Mesodermal cell (in vitro differentiated cells): ENCODE data around the gene TUBA3D. TPM values are rescaled to one million over a fixed set of nuclear protein-coding genes. Genes with fewer than 3 reads are reported as not detected.
"Not testable (repeated sequence)": the region's sequence is repeated elsewhere in the genome, so short reads cannot be mapped to it uniquely, and the experiment has no call there.

Experiments
- H3K27ac ChIP-seq: 2 replicates; pipeline ENCODE4 v1.7.0; 2013; ENCODE audit warnings: mild to moderate bottlenecking, low read depth, low read length, moderate library complexity; ENCODE audit not compliant: severe bottlenecking
- H3K36me3 ChIP-seq: 2 replicates; pipeline ENCODE4 v1.7.1; 2013; ENCODE audit warnings: mild to moderate bottlenecking, low read length, moderate library complexity; ENCODE audit not compliant: control insufficient read depth, insufficient read depth
- H3K4me1 ChIP-seq: one replicate; pipeline ENCODE4 v1.7.1; 2013; ENCODE audit warnings: mild to moderate bottlenecking, low read length; ENCODE audit not compliant: insufficient read depth, control insufficient read depth, poor library complexity, severe bottlenecking
- H3K4me3 ChIP-seq: 2 replicates; pipeline ENCODE4 v1.7.0; 2013; ENCODE audit warnings: low read length, control low read depth, mild to moderate bottlenecking; ENCODE audit not compliant: insufficient read depth, poor library complexity, severe bottlenecking; ENCODE audit errors: extremely low read depth
- H3K9me3 ChIP-seq: 2 replicates; pipeline ENCODE4 v1.7.1; 2013; ENCODE audit warnings: mild to moderate bottlenecking, low read length, moderate library complexity; ENCODE audit not compliant: control insufficient read depth
- WGBS, 2 experiments: methylation state at CpG; one replicate each; pipeline ENCODE4 v1.1.5; 2013; ENCODE audit warnings: missing lambda C conversion rate in 2 of 2; ENCODE audit not compliant: insufficient coverage in 2 of 2; 5-methylcytosine and 5-hydroxymethylcytosine counted together
- polyA plus RNA-seq, 2 experiments: library from polyadenylated mRNA; stranded (reverse); fragments of 50-300 nt; gene quantifications; one replicate each; pipeline ENCODE4 v1.2.3, GENCODE V29; 2013

Gene TUBA3D
- not detected for polyA plus RNA-seq (2013, experiment 1 of 2)
- polyA plus RNA-seq (2013, experiment 2 of 2) = not detected

DNA sequence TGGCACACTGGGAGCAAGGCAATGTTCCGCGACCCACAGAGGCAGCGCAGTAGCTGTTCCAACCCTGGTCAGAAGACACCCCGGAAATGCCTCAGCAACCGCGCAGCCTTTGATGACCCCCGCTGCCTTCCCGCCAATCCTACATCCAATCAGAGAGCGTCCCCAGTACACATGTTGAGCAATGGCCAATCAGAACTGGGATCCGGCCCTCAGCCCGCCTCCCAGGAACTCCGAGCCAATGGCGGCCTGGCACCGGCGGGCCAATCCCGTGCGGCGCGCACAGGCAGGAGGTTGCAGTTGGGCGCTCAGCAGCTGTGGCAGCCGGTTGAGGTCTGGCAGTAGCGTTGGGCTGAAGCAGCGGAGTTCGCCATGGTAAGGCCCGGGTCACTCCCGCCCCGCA is at the start of gene TUBA3D:
TUBA3D (plus strand) TSS at position 289 of the 400 bp plus-strand sequence; CDS start at position 370, 81 bp downstream.
- H3K36me3 ChIP-seq = no peaks in the 10 kb centered on the region
- H3K9me3 ChIP-seq = no peaks in the 10 kb centered on the region
- H3K27ac ChIP-seq = no peak within 1 kb of the TSS
- 96 to 98% methylated on average over 8 to 21 of the region's 27 CpGs for WGBS, 2 experiments
- no peak within 1 kb of the TSS for H3K4me3 ChIP-seq
- H3K4me1 ChIP-seq = no peaks in the 10 kb centered on the region

GRCh38 chr2:131426727-131427126 is 49.2 kb upstream of the TUBA3D start:
- no peaks in the 10 kb centered on the region for H3K36me3 ChIP-seq
- H3K4me3 ChIP-seq = no peak overlapping the region
- no peaks in the 10 kb centered on the region for H3K4me1 ChIP-seq
- H3K27ac ChIP-seq = no peak overlapping the region
- 93 to 100% methylated on average over 3 of the region's 5 CpGs for WGBS, 2 experiments
- H3K9me3 ChIP-seq = no peaks in the 10 kb centered on the region

GRCh38 chr2:131431336-131431735 is 44.6 kb upstream of the TUBA3D start:
- H3K9me3 ChIP-seq = no peaks in the 10 kb centered on the region
- H3K27ac ChIP-seq = no peak overlapping the region
- 90 to 96% methylated on average over 5 of the region's 6 CpGs for WGBS, 2 experiments
- no peak overlapping the region for H3K4me3 ChIP-seq
- no peaks in the 10 kb centered on the region for H3K4me1 ChIP-seq
- no peaks in the 10 kb centered on the region for H3K36me3 ChIP-seq

- H3K4me1 ChIP-seq, H3K27ac ChIP-seq, H3K4me3 ChIP-seq, H3K36me3 ChIP-seq, H3K9me3 ChIP-seq: not testable (repeated sequence)
- 89 to 92% methylated on average over 4 to 5 of the region's 7 CpGs for WGBS, 2 experiments
Measured at GRCh38 chr2:131440742-131441468, 35.0 kb upstream of the TUBA3D start.

- not testable (repeated sequence) for H3K9me3 ChIP-seq, H3K4me3 ChIP-seq, H3K36me3 ChIP-seq, H3K4me1 ChIP-seq, H3K27ac ChIP-seq
- 95% methylated on average over 64 to 77 of the region's 90 CpGs for WGBS, 2 experiments
Measured at GRCh38 chr2:131444736-131445514, 31.0 kb upstream of the TUBA3D start.

- not testable (repeated sequence) for H3K36me3 ChIP-seq, H3K27ac ChIP-seq, H3K4me1 ChIP-seq, H3K9me3 ChIP-seq, H3K4me3 ChIP-seq
- 91 to 100% methylated on average over 8 to 10 of the region's 21 CpGs for WGBS, 2 experiments
Measured at GRCh38 chr2:131445515-131445797, 30.5 kb upstream of the TUBA3D start.

DNA sequence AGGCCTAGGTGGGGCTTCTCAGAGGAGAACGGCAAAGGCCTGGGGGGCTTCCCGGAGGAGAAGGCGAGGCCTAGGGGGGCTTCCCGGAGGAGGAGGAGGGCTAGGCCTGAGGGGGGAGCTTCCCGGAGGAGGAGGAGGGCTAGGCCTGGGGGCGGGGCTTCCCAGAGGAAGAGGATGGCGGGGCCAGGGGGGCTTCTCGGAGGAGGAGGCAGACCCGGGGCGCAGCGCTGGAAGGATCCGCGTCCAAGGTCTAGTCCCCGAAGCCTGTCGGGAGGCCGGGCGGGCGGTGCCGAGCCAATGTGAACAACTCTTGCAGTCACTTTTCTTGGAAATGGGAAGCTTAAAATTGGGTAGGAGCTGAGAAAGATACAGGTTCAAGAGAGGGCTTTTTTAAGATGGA is 30.0 kb upstream of the TUBA3D start:
- no peak overlapping the region for H3K27ac ChIP-seq
- no peaks in the 10 kb centered on the region for H3K4me1 ChIP-seq
- no peak overlapping the region for H3K4me3 ChIP-seq
- WGBS, 2 experiments = 90 to 96% methylated on average over 14 to 18 of the region's 19 CpGs
- no peaks in the 10 kb centered on the region for H3K9me3 ChIP-seq
- no peaks in the 10 kb centered on the region for H3K36me3 ChIP-seq

- WGBS, 2 experiments = 96 to 100% methylated on average over 1 to 4 of the region's 9 CpGs
- not testable (repeated sequence) for H3K9me3 ChIP-seq, H3K4me3 ChIP-seq, H3K27ac ChIP-seq, H3K4me1 ChIP-seq, H3K36me3 ChIP-seq
Measured at GRCh38 chr2:131447981-131448380, 27.9 kb upstream of the TUBA3D start.

GRCh38 chr2:131451265-131451949 is 24.5 kb upstream of the TUBA3D start:
- not testable (repeated sequence) for H3K27ac ChIP-seq, H3K36me3 ChIP-seq, H3K9me3 ChIP-seq, H3K4me1 ChIP-seq, H3K4me3 ChIP-seq
- WGBS, 2 experiments = 89 to 100% methylated on average over 1 of the region's 10 CpGs

DNA sequence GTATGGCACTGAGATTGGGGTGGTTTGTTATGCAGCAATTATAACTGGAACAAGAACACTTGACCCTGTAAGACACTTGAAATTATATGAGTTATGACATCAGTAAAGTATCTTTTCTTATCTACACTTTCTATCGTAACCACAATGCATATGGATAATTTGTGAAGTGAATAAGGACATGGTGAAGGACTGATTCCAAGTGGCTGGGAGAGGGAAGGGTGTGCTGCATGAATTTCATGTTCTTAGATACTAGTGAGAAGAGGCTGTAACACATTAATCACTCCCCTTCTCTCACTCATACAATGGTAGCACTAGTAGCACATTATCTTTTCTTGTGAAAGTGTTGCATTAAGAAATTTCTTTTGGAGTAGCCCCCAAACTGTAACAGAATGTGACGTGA is 21.0 kb upstream of the TUBA3D start:
- H3K9me3 ChIP-seq, H3K27ac ChIP-seq, H3K36me3 ChIP-seq, H3K4me1 ChIP-seq, H3K4me3 ChIP-seq: not testable (repeated sequence)
- no CpG with 5 or more reads among the region's 2 CpGs for WGBS, 2 experiments

- 75 to 83% methylated on average over 3 to 4 of the region's 10 CpGs for WGBS, 2 experiments
- H3K4me1 ChIP-seq, H3K4me3 ChIP-seq, H3K27ac ChIP-seq, H3K36me3 ChIP-seq, H3K9me3 ChIP-seq: not testable (repeated sequence)
Measured at GRCh38 chr2:131467722-131468121, 8.2 kb upstream of the TUBA3D start.
